SK-N-SH treated with all-trans-retinoic acid at 6 μM for 48 hours (cell line): ENCODE measurements around the gene NCAM2.

Source experiments
- ATAC-seq: fragments of 200-7000 bp; cut with Tn5 transposase; 3 replicates; pipeline ENCODE4 v1.9.1; 2020; ENCODE audit warnings: mild to moderate bottlenecking, moderate library complexity
- ARNTL ChIP-seq: fragments of 450-650 bp; formaldehyde crosslinking; IDR thresholded peaks from 2 replicates; pipeline ENCODE4 v1.5.0; 2020; ENCODE audit warnings: low read depth, mild to moderate bottlenecking, moderate library complexity, borderline replicate concordance
- CREB5 ChIP-seq: fragments of 250-450 bp; sonication (Bioruptor Pico); IDR thresholded peaks from 2 replicates; pipeline ENCODE4 v1.5.1; 2020; ENCODE audit warnings: low read depth, mild to moderate bottlenecking, moderate library complexity
- CSDC2 ChIP-seq: fragments of 250-450 bp; sonication (Bioruptor Pico); IDR thresholded peaks from 2 replicates; pipeline ENCODE4 v1.5.0; 2020; ENCODE audit warnings: mild to moderate bottlenecking, moderate library complexity
- ESRRG ChIP-seq: fragments of 250-450 bp; sonication (Bioruptor Pico); IDR thresholded peaks from 2 replicates; pipeline ENCODE4 v1.6.1; 2021; ENCODE audit warnings: mild to moderate bottlenecking
- GLIS3 ChIP-seq: fragments of 250-450 bp; sonication (Bioruptor Pico); IDR thresholded peaks from 2 replicates; pipeline ENCODE4 v1.5.0; 2020; ENCODE audit warnings: mild to moderate bottlenecking, moderate library complexity
- ISL1 ChIP-seq: fragments of 250-450 bp; sonication (Bioruptor Pico); IDR thresholded peaks from 2 replicates; pipeline ENCODE4 v2.1.2; 2022; ENCODE audit warnings: mild to moderate bottlenecking, moderate library complexity
- OSR1 ChIP-seq: fragments of 250-450 bp; sonication (Bioruptor Pico); IDR thresholded peaks from 2 replicates; pipeline ENCODE4 v1.8.0; 2022; ENCODE audit warnings: moderate library complexity, mild to moderate bottlenecking, inconsistent platforms
- POU6F1 ChIP-seq: fragments of 250-450 bp; sonication (Bioruptor Pico); IDR thresholded peaks from 2 replicates; pipeline ENCODE4 v1.8.0; 2021; ENCODE audit warnings: low read depth, mild to moderate bottlenecking, moderate library complexity, borderline replicate concordance
- PPARA ChIP-seq: fragments of 250-450 bp; sonication (Bioruptor Pico); IDR thresholded peaks from 2 replicates; pipeline ENCODE4 v1.5.0; 2020; ENCODE audit warnings: mild to moderate bottlenecking, borderline replicate concordance
- SNAI2 ChIP-seq: fragments of 250-450 bp; sonication (Bioruptor Pico); IDR thresholded peaks from 2 replicates; pipeline ENCODE4 v1.5.0; 2020; ENCODE audit warnings: mild to moderate bottlenecking, moderate library complexity
- TCF4 ChIP-seq: fragments of 250-450 bp; sonication (Bioruptor Pico); IDR thresholded peaks from 2 replicates; pipeline ENCODE4 v1.8.0; 2021; ENCODE audit warnings: mild to moderate bottlenecking, moderate library complexity, borderline replicate concordance
- TOX ChIP-seq: fragments of 250-450 bp; sonication (Bioruptor Pico); IDR thresholded peaks from 2 replicates; pipeline ENCODE4 v1.8.0; 2021; ENCODE audit warnings: mild to moderate bottlenecking, moderate library complexity, borderline replicate concordance
- TSHZ2 ChIP-seq: fragments of 250-450 bp; sonication (Bioruptor Pico); IDR thresholded peaks from 2 replicates; pipeline ENCODE4 v1.5.0; 2020; ENCODE audit warnings: mild to moderate bottlenecking, moderate library complexity
- ZC3H10 ChIP-seq: fragments of 250-450 bp; sonication (Bioruptor Pico); IDR thresholded peaks from 2 replicates; pipeline ENCODE4 v1.5.1; 2021; ENCODE audit warnings: mild to moderate bottlenecking, moderate library complexity
- ZFP3 ChIP-seq: fragments of 250-450 bp; sonication (Bioruptor Pico); IDR thresholded peaks from 2 replicates; pipeline ENCODE4 v1.5.0; 2020; ENCODE audit warnings: mild to moderate bottlenecking, moderate library complexity
- ZNF565 ChIP-seq: fragments of 450-650 bp; formaldehyde crosslinking; conservative IDR thresholded peaks from 2 replicates; pipeline ENCODE4 v1.5.0; 2020; ENCODE audit warnings: low read depth, mild to moderate bottlenecking, moderate library complexity
- TF ChIP-seq, protein P1 (sequence below): fragments of 250-450 bp; sonication (Bioruptor Pico); IDR thresholded peaks from 2 replicates; pipeline ENCODE4 v1.8.0; 2020; ENCODE audit warnings: mild to moderate bottlenecking, moderate library complexity, borderline replicate concordance
- TF ChIP-seq, protein P2 (sequence below): fragments of 250-450 bp; sonication (Bioruptor Pico); IDR thresholded peaks from 2 replicates; pipeline ENCODE4 v1.5.1; 2021; ENCODE audit warnings: mild to moderate bottlenecking, moderate library complexity

Gene NCAM2

GRCh38 chr21:21468003-21468402 is 469.8 kb downstream of the NCAM2 start:
- no peak for ATAC-seq
- TF ChIP-seq TCF4 (no peak), PPARA (CRISPR knock-in tag) (no peak), TOX (CRISPR knock-in tag) (no peak), ISL1 (CRISPR knock-in tag) (no peak), CREB5 (no peak), TSHZ2 (CRISPR knock-in tag) (no peak), ARNTL (CRISPR knock-in tag) (no peak), SNAI2 (no peak), ZFP3 (CRISPR knock-in tag) (no peak), ZNF565 (CRISPR knock-in tag) (no peak), ZC3H10 (CRISPR knock-in tag) (no peak), OSR1 (CRISPR knock-in tag) (no peak)
- TF ChIP-seq, protein P1, sequence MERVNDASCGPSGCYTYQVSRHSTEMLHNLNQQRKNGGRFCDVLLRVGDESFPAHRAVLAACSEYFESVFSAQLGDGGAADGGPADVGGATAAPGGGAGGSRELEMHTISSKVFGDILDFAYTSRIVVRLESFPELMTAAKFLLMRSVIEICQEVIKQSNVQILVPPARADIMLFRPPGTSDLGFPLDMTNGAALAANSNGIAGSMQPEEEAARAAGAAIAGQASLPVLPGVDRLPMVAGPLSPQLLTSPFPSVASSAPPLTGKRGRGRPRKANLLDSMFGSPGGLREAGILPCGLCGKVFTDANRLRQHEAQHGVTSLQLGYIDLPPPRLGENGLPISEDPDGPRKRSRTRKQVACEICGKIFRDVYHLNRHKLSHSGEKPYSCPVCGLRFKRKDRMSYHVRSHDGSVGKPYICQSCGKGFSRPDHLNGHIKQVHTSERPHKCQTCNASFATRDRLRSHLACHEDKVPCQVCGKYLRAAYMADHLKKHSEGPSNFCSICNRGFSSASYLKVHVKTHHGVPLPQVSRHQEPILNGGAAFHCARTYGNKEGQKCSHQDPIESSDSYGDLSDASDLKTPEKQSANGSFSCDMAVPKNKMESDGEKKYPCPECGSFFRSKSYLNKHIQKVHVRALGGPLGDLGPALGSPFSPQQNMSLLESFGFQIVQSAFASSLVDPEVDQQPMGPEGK (CRISPR knock-in tag): no peak
- TF ChIP-seq, protein P2, sequence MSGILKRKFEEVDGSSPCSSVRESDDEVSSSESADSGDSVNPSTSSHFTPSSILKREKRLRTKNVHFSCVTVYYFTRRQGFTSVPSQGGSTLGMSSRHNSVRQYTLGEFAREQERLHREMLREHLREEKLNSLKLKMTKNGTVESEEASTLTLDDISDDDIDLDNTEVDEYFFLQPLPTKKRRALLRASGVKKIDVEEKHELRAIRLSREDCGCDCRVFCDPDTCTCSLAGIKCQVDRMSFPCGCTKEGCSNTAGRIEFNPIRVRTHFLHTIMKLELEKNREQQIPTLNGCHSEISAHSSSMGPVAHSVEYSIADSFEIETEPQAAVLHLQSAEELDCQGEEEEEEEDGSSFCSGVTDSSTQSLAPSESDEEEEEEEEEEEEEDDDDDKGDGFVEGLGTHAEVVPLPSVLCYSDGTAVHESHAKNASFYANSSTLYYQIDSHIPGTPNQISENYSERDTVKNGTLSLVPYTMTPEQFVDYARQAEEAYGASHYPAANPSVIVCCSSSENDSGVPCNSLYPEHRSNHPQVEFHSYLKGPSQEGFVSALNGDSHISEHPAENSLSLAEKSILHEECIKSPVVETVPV (CRISPR knock-in tag): no peak

DNA sequence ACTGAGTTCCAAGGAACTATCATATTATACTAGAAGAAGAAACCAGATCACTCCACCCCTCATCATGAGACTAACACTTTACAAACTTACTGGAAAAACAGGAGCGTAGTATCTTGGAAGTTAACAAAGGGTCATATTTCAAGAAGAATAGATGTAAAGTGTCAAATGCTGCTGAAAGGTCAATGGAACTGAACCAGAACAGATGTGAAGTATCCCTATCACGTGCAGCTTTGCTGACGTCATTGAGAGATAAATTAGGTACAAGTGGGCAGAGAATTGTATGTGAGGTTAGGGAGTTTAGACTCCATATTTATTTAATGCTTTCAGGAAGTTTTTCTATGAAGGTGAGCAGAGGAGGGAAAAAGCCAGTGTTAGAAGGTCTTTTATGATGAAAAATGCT is 483.0 kb downstream of the NCAM2 start:
- ATAC-seq: no peak
- no peak for TF ChIP-seq ZC3H10 (CRISPR knock-in tag)
- TF ChIP-seq, protein P1 (CRISPR knock-in tag): no peak
- no peak for TF ChIP-seq TOX (CRISPR knock-in tag)
- TF ChIP-seq GLIS3 (CRISPR knock-in tag): no peak

DNA sequence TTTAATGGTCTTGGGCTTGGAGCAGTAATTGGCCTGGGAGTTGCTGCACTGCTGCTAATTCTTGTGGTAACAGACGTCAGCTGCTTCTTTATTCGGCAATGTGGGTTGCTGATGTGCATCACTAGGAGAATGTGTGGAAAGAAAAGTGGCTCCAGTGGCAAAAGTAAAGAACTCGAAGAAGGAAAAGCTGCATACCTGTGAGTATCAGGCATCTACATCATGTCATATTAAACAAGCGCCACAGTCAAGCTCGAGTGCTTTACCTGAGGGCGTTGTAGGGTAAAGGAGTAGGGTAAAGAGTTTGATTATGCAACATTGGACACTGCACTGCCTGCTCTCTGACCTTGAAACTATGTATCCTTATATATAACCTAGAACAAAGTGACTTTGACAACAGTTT is 510.6 kb downstream of the NCAM2 start:
- ATAC-seq: no peak

More for the DNA sequence above, 510.6 kb downstream of the NCAM2 start:
- TF ChIP-seq POU6F1 (CRISPR knock-in tag) (no peak), ZFP3 (CRISPR knock-in tag) (no peak), ARNTL (CRISPR knock-in tag) (no peak), TSHZ2 (CRISPR knock-in tag) (no peak), ISL1 (CRISPR knock-in tag) (no peak), TCF4 (no peak), CSDC2 (no peak), ZNF565 (CRISPR knock-in tag) (no peak), TOX (CRISPR knock-in tag) (no peak), SNAI2 (no peak), OSR1 (CRISPR knock-in tag) (no peak), GLIS3 (CRISPR knock-in tag) (no peak), ESRRG (CRISPR knock-in tag) (no peak)
- TF ChIP-seq, protein P1 (CRISPR knock-in tag): no peak
